ENCODE data around the gene CDIPT. TPM values are rescaled to one million over a fixed set of nuclear protein-coding genes. Genes with fewer than 3 reads are reported as not detected.

The CDIPT gene
- total RNA-seq, 2 donors from 2014 or later: 76.5 to 79.9 TPM

DNA sequence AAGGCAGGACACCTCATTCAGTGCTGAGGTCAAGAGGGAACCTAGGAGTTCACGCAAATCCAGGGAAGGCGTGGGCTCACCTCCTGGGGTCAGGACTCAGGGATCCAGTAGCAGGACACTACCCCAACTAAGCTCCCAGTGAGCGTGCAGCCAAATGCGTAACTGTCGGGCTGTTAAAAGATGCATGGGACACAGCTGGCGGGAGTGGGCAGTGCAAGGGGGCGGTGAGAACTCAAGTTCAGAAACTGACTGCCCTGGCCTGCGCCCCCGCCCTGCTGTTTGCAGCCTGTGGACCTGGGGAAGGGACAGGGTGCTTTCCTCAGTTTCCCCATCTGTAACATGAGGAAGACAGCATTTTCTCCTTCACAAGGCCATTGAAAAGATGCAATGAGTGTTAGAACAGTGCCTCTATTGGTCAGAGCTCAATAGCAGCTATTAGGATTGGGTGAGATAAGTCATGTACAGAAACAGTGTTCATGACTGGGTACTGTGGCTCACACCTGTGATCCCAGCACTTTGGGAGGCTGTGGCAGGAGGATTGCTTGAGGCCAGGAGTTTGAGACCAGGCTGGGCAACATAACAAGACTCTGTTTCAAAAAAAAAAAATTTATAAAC is 20.2 kb downstream of the CDIPT start:
- DNase-seq (no peak), ATAC-seq (no peak)
- TF ChIP-seq, protein P1, sequence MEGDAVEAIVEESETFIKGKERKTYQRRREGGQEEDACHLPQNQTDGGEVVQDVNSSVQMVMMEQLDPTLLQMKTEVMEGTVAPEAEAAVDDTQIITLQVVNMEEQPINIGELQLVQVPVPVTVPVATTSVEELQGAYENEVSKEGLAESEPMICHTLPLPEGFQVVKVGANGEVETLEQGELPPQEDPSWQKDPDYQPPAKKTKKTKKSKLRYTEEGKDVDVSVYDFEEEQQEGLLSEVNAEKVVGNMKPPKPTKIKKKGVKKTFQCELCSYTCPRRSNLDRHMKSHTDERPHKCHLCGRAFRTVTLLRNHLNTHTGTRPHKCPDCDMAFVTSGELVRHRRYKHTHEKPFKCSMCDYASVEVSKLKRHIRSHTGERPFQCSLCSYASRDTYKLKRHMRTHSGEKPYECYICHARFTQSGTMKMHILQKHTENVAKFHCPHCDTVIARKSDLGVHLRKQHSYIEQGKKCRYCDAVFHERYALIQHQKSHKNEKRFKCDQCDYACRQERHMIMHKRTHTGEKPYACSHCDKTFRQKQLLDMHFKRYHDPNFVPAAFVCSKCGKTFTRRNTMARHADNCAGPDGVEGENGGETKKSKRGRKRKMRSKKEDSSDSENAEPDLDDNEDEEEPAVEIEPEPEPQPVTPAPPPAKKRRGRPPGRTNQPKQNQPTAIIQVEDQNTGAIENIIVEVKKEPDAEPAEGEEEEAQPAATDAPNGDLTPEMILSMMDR (IDR thresholded peaks at IDR 0.05): no peak
- no peak for TF ChIP-seq POLR2A (IDR thresholded peaks at IDR 0.05)
- Histone ChIP-seq H3K27me3 (no peaks in the 10 kb centered on the region), H3K9me3 (no peaks in the 10 kb centered on the region), H3K27ac (no peak overlapping the region), H3K4me1 (no peaks in the 10 kb centered on the region), H3K4me3 (no peak overlapping the region), H3K36me3 (replicated peaks in 1 of 2; ENCODE audit: insufficient read depth in 1 of 2, low read depth in 2 of 2) (peaks cover 21 to 48% of the 10 kb centered on the region in 2 donors)
- WGBS, 2 donors: 95 to 98% methylated on average over 9 of the region's 9 CpGs
- intact Hi-C loops (cut with DNase I): no loop called here

DNA sequence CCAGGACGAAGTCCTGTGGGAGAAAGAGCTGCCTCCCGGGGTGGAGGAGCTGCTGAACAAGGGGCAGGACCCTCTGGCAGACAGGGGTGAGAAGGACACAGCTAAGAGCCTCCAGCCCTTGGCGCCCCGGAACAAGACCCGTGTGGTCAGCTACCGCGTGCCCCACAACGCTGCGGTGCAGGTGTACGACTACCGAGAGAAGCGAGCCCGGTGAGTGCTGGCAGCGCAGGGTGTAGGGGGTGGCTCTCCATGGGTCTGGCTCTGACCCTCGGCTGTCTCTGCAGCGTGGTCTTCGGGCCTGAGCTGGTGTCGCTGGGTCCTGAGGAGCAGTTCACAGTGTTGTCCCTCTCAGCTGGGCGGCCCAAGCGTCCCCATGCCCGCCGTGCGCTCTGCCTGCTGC is 21.4 kb downstream of the CDIPT start:
- Histone ChIP-seq H3K4me1 (no peaks in the 10 kb centered on the region), H3K36me3 (replicated peaks in 1 of 2; ENCODE audit: insufficient read depth in 1 of 2, low read depth in 2 of 2) (peaks cover 22 to 52% of the 10 kb centered on the region in 2 donors), H3K9me3 (no peaks in the 10 kb centered on the region), H3K4me3 (no peak overlapping the region), H3K27ac (no peak overlapping the region), H3K27me3 (no peaks in the 10 kb centered on the region)
- no peak for TF ChIP-seq POLR2A (IDR thresholded peaks at IDR 0.05)
- TF ChIP-seq, protein P1 (IDR thresholded peaks at IDR 0.05): no peak
- WGBS, 2 donors: 91 to 94% methylated on average over 20 to 23 of the region's 23 CpGs
- no peak for DNase-seq
- intact Hi-C loops (cut with DNase I): no loop called here
- no peak for ATAC-seq

DNA sequence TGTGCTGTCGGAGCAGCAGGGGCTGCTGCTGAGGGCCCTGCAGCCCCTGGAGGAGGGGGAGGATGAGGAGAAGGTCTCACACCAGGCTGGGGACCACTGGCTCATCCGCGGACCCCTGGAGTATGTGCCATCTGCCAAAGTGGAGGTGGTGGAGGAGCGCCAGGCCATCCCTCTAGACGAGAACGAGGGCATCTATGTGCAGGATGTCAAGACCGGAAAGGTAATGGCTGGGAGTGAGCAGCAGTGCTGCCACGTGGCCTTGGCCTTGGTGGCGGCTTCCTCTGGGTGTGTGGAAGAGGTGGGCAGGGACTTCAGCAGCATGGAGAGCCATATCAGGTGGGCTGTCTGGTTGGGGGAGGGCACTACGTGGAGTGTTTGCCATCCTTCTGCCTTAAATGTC is 22.8 kb downstream of the CDIPT start:
- intact Hi-C loops (cut with DNase I): no loop called here
- Histone ChIP-seq H3K4me1 (no peaks in the 10 kb centered on the region), H3K4me3 (no peak overlapping the region), H3K36me3 (replicated peaks in 1 of 2; ENCODE audit: insufficient read depth in 1 of 2, low read depth in 2 of 2) (peaks cover 20 to 48% of the 10 kb centered on the region in 2 donors), H3K9me3 (no peaks in the 10 kb centered on the region), H3K27me3 (no peaks in the 10 kb centered on the region), H3K27ac (no peak overlapping the region)
- DNase-seq: no peak
- TF ChIP-seq, protein P1 (IDR thresholded peaks at IDR 0.05): no peak
- no peak for TF ChIP-seq POLR2A (IDR thresholded peaks at IDR 0.05)
- no peak for ATAC-seq
- 71 to 84% methylated on average over 7 to 10 of the region's 10 CpGs for WGBS, 2 donors

DNA sequence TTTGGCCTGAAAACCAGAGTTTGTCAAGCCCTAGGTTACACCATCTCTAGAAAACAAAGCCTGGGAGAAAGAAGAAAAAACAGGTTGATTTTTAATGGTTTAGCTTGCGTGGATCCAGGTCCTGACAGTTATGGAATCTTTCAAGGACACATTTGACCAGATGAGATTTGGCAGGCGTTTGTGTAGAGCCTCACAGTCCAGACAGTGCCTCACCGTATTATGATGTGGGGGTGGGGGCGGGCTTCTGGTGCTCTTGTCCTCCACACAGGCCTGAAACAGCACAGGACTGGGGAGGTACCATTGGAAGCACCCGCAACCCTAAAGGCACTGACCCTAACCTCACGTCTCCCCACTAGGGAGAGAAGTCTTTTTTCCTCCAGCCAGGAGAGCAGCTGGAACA is 23.2 kb downstream of the CDIPT start:
- DNase-seq (no peak), ATAC-seq (no peak)
- no peak overlapping the region for H3K4me3 ChIP-seq
- H3K27ac ChIP-seq: no peak overlapping the region
- intact Hi-C loops (cut with DNase I): no loop called here
- no peaks in the 10 kb centered on the region for H3K4me1 ChIP-seq
- no peaks in the 10 kb centered on the region for H3K9me3 ChIP-seq
- 78 to 91% methylated on average over 3 to 6 of the region's 6 CpGs for WGBS, 2 donors
- peaks cover 23 to 49% of the 10 kb centered on the region in 2 donors for H3K36me3 ChIP-seq (replicated peaks in 1 of 2; ENCODE audit: insufficient read depth in 1 of 2, low read depth in 2 of 2)
- no peaks in the 10 kb centered on the region for H3K27me3 ChIP-seq
- TF ChIP-seq POLR2A (IDR thresholded peaks at IDR 0.05): no peak
- TF ChIP-seq, protein P1 (IDR thresholded peaks at IDR 0.05): no peak

DNA sequence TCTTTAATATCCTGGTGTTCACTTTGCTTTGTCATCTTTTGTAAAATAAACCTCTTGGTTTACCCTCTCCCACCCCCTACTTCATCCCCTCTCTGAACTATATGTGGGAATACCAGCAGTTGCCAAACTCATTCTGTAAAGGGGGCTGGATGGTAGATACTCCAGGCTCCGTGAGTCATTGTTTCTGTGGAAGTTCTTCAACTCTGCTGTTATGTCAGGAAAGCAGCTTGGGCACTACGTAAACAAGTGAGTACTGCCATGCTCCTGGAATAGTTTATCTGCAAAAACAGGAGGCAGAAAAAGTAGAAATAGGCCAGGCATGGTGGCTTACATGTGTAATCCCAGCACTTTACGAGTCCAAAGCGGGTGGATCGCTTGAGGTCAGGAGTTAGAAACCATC is 25.2 kb downstream of the CDIPT start:
- intact Hi-C loops (cut with DNase I): no loop called here
- H3K9me3 ChIP-seq: no peaks in the 10 kb centered on the region
- ATAC-seq (no peak), DNase-seq (no peak)
- 96 to 98% methylated on average over 5 of the region's 5 CpGs for WGBS, 2 donors
- no peaks in the 10 kb centered on the region for H3K4me1 ChIP-seq
- H3K4me3 ChIP-seq: no peak overlapping the region
- peaks cover 24 to 51% of the 10 kb centered on the region in 2 donors for H3K36me3 ChIP-seq (replicated peaks in 1 of 2; ENCODE audit: insufficient read depth in 1 of 2, low read depth in 2 of 2)
- H3K27ac ChIP-seq: no peak overlapping the region
- TF ChIP-seq POLR2A (IDR thresholded peaks at IDR 0.05): no peak
- TF ChIP-seq, protein P1 (IDR thresholded peaks at IDR 0.05): no peak
- H3K27me3 ChIP-seq: no peaks in the 10 kb centered on the region
